Heart left ventricle (tissue), 13 donors: Measurements from ENCODE around the gene FLNB.

Experiments
- POLR2A ChIP-seq, 2 donors: fragments of 450-650 bp; IDR thresholded peaks; one replicate each; pipeline ENCODE4 v1.6.1; 2017; ENCODE audit warnings: antibody characterized with exemption in 2 of 2, mild to moderate bottlenecking in 2 of 2, moderate library complexity in 2 of 2
- TF ChIP-seq, protein P1 (sequence below), 12 donors: fragments of 200-600 bp; sonication (generic) in 4 of 12; IDR thresholded peaks; one replicate each; pipeline versions ENCODE4 v1.5.0 to v1.8.0; 2018 to 2022; ENCODE audit warnings: antibody characterized with exemption in 12 of 12, mild to moderate bottlenecking in 5 of 12
- donor health status: ischemic (EF 13 %, LVEDD 7.1; RV severe dilation, severe dysfunction).
- donor health status: DM: no; HTN: yes; CAD: no.
- donor health status: DM: no; HTN: no; CAD: no.
- donor health status: ischemic (EF 25% LVEDD 6.9; RV normal size, moderate dysfunction).
- donor health status: ischemic (EF 25% LVEDD 5.7; RV mildly dilated, moderate dysfunction).
- donor health status: ischemic (EF 35%, LVEDD 5.7; RV mildly dilated, moderate dysfunction).
- donor health status: nonischemic (EF 11% LVEDD 7.7; RV severe dilation, severe dysfunction).
- donor health status: DM: yes; HTN: yes; CAD: no.
- donor health status: PGD.
- donor health status: ischemic (EF 29% LVEDD 5.4; RV normal size, mild dysfunction).
- donor health status: nonischemic (EF 23%, LVEDD 6.1; RV moderate dilation, normal function).

DNA sequence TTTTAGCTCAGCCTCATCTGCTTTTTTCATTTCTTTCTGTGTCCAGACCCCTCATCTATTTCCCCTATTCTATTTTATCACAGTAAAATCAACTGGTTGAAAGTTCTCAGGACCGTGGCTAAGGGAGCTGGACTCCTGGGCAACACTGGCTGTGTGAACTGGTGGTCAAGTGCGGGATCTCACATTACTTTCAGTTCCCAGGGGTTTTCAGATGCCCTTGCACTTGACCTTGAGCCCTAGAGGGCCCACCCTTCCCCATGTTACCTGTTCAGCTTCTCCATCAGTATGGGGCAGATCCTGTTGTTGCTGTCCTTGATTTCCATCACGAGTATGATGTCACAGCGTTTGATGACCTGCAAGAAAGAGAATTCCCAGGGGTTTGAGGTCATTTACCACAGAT is 199.7 kb downstream of the FLNB start:
- TF ChIP-seq POLR2A (IDR thresholded peaks at IDR 0.05): no peak
- TF ChIP-seq, protein P1, sequence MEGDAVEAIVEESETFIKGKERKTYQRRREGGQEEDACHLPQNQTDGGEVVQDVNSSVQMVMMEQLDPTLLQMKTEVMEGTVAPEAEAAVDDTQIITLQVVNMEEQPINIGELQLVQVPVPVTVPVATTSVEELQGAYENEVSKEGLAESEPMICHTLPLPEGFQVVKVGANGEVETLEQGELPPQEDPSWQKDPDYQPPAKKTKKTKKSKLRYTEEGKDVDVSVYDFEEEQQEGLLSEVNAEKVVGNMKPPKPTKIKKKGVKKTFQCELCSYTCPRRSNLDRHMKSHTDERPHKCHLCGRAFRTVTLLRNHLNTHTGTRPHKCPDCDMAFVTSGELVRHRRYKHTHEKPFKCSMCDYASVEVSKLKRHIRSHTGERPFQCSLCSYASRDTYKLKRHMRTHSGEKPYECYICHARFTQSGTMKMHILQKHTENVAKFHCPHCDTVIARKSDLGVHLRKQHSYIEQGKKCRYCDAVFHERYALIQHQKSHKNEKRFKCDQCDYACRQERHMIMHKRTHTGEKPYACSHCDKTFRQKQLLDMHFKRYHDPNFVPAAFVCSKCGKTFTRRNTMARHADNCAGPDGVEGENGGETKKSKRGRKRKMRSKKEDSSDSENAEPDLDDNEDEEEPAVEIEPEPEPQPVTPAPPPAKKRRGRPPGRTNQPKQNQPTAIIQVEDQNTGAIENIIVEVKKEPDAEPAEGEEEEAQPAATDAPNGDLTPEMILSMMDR (IDR thresholded peaks at IDR 0.05): no peak
